ENCODE data around the gene SVEP1.

SVEP1 gene

DNA sequence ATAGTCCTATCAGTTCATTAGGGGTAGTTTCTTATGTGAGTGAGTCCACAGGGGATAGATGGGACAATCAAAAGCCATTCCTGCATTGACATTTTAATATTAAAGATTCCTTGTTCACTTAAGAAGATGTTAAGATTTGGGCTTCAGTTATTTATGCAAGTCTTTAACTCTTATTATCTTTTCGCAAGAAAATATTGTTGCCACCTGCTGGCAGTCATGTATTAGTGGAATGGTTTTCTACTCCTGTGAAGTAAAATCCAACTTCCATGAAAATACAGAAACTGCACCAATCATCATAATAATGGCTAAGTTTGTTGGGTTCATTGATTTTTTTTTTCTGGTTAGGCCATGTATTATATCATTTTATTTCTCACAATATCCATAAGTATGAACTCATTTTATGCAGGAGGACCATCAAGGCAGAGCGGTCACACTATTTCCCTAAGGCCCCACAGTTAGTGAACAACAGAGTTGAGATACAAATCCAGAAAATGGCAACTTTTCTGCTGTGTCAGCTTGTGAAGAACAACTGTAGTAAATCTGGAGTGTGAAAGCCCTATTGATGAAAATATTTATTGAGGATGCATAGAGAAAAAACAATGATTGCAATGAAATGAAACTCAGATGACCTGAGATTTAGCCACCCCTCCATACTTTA is 153.4 kb downstream of the SVEP1 start:
- Histone ChIP-seq H3K9ac (ENCODE audit: low read depth, low read length) (no peak overlapping the region), H3K4me1 (ENCODE audit: insufficient read depth, low read length) (no peaks in the 10 kb centered on the region), H3K79me2 (ENCODE audit: insufficient read depth, low read length) (no peaks in the 10 kb centered on the region), H3K9me3 (ENCODE audit: insufficient read depth, low read length, severe bottlenecking) (no peaks in the 10 kb centered on the region), H4K20me1 (ENCODE audit: insufficient read depth, low read length) (no peaks in the 10 kb centered on the region), H2AFZ (ENCODE audit: low read depth, low read length) (no peak overlapping the region), H3K36me3 (ENCODE audit: insufficient read depth, low read length) (no peaks in the 10 kb centered on the region), H3K27ac (ENCODE audit: low read length) (no peak overlapping the region), H3K4me3 (ENCODE audit: low read depth in 1 of 2, low read length in 2 of 2) (no peak overlapping the region), H3K4me2 (ENCODE audit: insufficient read depth, low read length) (no peak overlapping the region), H3K27me3 (ENCODE audit: insufficient read depth, low read length, poor library complexity) (no peaks in the 10 kb centered on the region)
- DNase-seq (no peak), ATAC-seq (ENCODE audit: insufficient read depth, low read depth) (no peak)
- TF ChIP-seq, protein P1, sequence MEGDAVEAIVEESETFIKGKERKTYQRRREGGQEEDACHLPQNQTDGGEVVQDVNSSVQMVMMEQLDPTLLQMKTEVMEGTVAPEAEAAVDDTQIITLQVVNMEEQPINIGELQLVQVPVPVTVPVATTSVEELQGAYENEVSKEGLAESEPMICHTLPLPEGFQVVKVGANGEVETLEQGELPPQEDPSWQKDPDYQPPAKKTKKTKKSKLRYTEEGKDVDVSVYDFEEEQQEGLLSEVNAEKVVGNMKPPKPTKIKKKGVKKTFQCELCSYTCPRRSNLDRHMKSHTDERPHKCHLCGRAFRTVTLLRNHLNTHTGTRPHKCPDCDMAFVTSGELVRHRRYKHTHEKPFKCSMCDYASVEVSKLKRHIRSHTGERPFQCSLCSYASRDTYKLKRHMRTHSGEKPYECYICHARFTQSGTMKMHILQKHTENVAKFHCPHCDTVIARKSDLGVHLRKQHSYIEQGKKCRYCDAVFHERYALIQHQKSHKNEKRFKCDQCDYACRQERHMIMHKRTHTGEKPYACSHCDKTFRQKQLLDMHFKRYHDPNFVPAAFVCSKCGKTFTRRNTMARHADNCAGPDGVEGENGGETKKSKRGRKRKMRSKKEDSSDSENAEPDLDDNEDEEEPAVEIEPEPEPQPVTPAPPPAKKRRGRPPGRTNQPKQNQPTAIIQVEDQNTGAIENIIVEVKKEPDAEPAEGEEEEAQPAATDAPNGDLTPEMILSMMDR (IDR thresholded peaks at IDR 0.05; ENCODE audit: borderline replicate concordance, extremely low read depth, low read length, poor library complexity, severe bottlenecking) = peak; percentile 32
- no peak for TF ChIP-seq EZH2 (IDR thresholded peaks at IDR 0.05; ENCODE audit: borderline replicate concordance, low read depth, low read length, severe bottlenecking)

DNA sequence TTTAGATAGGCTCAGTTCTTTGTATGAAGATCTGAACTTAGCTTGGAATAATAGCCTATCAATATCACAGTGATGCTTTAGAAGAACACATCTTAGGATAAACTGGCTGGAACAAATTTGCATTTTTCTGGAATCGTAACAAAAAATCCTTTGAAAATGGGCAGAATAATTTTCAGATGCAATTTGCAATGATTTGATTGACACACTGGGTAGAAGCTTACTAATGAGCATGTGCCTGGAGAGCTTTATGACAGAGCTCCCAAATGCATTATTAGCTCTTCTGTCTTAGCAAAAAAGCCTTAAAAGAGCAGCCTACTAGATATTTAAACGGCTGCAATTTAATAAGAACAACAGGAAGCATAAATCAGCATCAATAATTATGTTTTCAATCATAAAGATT is 165.1 kb downstream of the SVEP1 start:
- no peaks in the 10 kb centered on the region for H3K27me3 ChIP-seq (ENCODE audit: insufficient read depth, low read length, poor library complexity)
- H2AFZ ChIP-seq (ENCODE audit: low read depth, low read length) = no peak overlapping the region
- no peaks in the 10 kb centered on the region for H3K9me3 ChIP-seq (ENCODE audit: insufficient read depth, low read length, severe bottlenecking)
- DNase-seq (no peak), ATAC-seq (ENCODE audit: insufficient read depth, low read depth) (no peak)
- H3K79me2 ChIP-seq (ENCODE audit: insufficient read depth, low read length) = no peaks in the 10 kb centered on the region
- no peaks in the 10 kb centered on the region for H3K36me3 ChIP-seq (ENCODE audit: insufficient read depth, low read length)
- no peaks in the 10 kb centered on the region for H3K4me1 ChIP-seq (ENCODE audit: insufficient read depth, low read length)
- H3K9ac ChIP-seq (ENCODE audit: low read depth, low read length) = no peak overlapping the region
- no peak overlapping the region for H3K27ac ChIP-seq (ENCODE audit: low read length)
- no peaks in the 10 kb centered on the region for H4K20me1 ChIP-seq (ENCODE audit: insufficient read depth, low read length)
- no peak overlapping the region for H3K4me2 ChIP-seq (ENCODE audit: insufficient read depth, low read length)
- TF ChIP-seq, protein P1 (IDR thresholded peaks at IDR 0.05; ENCODE audit: borderline replicate concordance, extremely low read depth, low read length, poor library complexity, severe bottlenecking) = no peak
- TF ChIP-seq EZH2 (IDR thresholded peaks at IDR 0.05; ENCODE audit: borderline replicate concordance, low read depth, low read length, severe bottlenecking) = no peak
- no peak overlapping the region for H3K4me3 ChIP-seq (ENCODE audit: low read depth in 1 of 2, low read length in 2 of 2)

DNA sequence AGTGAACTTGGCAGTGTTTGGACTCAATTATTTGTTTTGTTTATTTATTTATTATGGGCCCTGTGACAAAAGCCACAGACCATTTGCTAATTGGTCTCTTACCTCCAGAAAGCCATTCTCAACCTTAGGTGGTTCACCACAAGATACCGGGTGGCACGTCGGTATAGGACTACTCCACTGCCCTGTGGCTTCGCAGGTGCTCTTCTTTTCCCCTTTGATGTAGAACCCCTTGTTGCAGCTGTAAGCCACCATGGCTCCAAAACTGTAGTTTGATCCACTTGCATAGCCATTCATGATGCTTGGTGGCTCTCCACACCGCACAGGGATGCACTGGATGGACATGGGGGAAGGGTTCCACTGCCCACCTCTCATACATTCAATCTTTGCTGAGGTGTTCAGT is 168.6 kb downstream of the SVEP1 start:
- Histone ChIP-seq H3K27ac (ENCODE audit: low read length) (no peak overlapping the region), H3K4me2 (ENCODE audit: insufficient read depth, low read length) (no peak overlapping the region), H3K79me2 (ENCODE audit: insufficient read depth, low read length) (no peaks in the 10 kb centered on the region), H3K4me1 (ENCODE audit: insufficient read depth, low read length) (no peaks in the 10 kb centered on the region), H2AFZ (ENCODE audit: low read depth, low read length) (no peak overlapping the region), H4K20me1 (ENCODE audit: insufficient read depth, low read length) (no peaks in the 10 kb centered on the region), H3K36me3 (ENCODE audit: insufficient read depth, low read length) (no peaks in the 10 kb centered on the region), H3K9me3 (ENCODE audit: insufficient read depth, low read length, severe bottlenecking) (no peaks in the 10 kb centered on the region), H3K27me3 (ENCODE audit: insufficient read depth, low read length, poor library complexity) (no peaks in the 10 kb centered on the region), H3K4me3 (ENCODE audit: low read depth in 1 of 2, low read length in 2 of 2) (no peak overlapping the region), H3K9ac (ENCODE audit: low read depth, low read length) (no peak overlapping the region)
- DNase-seq (peak; percentile 10), ATAC-seq (ENCODE audit: insufficient read depth, low read depth) (peak; percentile 63)
- TF ChIP-seq, protein P1 (IDR thresholded peaks at IDR 0.05; ENCODE audit: borderline replicate concordance, extremely low read depth, low read length, poor library complexity, severe bottlenecking) = no peak
- no peak for TF ChIP-seq EZH2 (IDR thresholded peaks at IDR 0.05; ENCODE audit: borderline replicate concordance, low read depth, low read length, severe bottlenecking)
